Measurements from ENCODE around the gene MTG1. TPM values are rescaled to one million over a fixed set of nuclear protein-coding genes. Genes with fewer than 3 reads are reported as not detected.
A peak's percentile ranks its signal among the peaks of the same experiment; 100 is the strongest.

The MTG1 gene
- polyA plus RNA-seq, 3 donors = 13.0 to 45.8 (median 17.1) TPM

- Mint-ChIP-seq H3K4me1 (no peaks in the 10 kb centered on the region), H3K9me3 (peaks cover 0 to 11% (median 5%) of the 10 kb centered on the region in 7 donors), H3K27me3 (ENCODE audit: low read depth in 3 of 3) (peaks cover 20 to 29% (median 26%) of the 10 kb centered on the region in 3 donors), H3K27ac (no peak overlapping the region), H3K4me3 (no peak overlapping the region), H3K36me3 (peaks cover 10 to 34% of the 10 kb centered on the region in 2 donors)
- Histone ChIP-seq H3K79me2 (ENCODE audit: insufficient read depth, low read length) (no peaks in the 10 kb centered on the region), H3K27ac (ENCODE audit: low read depth in 1 of 2, low read length in 2 of 2) (no peak overlapping the region), H3K4me1 (ENCODE audit: control insufficient read depth in 1 of 2, insufficient read depth in 2 of 2, low read length in 2 of 2) (peaks cover 0 to 4% of the 10 kb centered on the region in 2 donors), H3K4me3 (replicated peaks in 1 of 3; ENCODE audit: low read depth in 2 of 3, low read length in 3 of 3) (no peak overlapping the region), H4K20me1 (ENCODE audit: insufficient read depth, low read length) (peaks cover 9% of the 10 kb centered on the region), H3K27me3 (ENCODE audit: control insufficient read depth in 2 of 2, insufficient read depth in 2 of 2, low read length in 2 of 2) (peaks cover 0 to 25% of the 10 kb centered on the region in 2 donors), H2AFZ (ENCODE audit: insufficient read depth, low read depth, low read length, poor library complexity, severe bottlenecking) (no peak overlapping the region), H3K36me3 (replicated peaks in 1 of 2; ENCODE audit: control insufficient read depth in 1 of 2, insufficient read depth in 2 of 2, low read length in 2 of 2) (peaks cover 2 to 17% of the 10 kb centered on the region in 2 donors), H3K4me2 (replicated peaks; ENCODE audit: extremely low read depth, low read length, poor library complexity, severe bottlenecking) (no peak overlapping the region), H3K9me3 (replicated peaks in 1 of 2; ENCODE audit: control insufficient read depth in 1 of 2, insufficient read depth in 1 of 2, low read length in 2 of 2) (no peaks in the 10 kb centered on the region), H3K9ac (ENCODE audit: insufficient read depth, low read length, poor library complexity, severe bottlenecking) (no peak overlapping the region)
- WGBS (ENCODE audit: insufficient coverage) = 93% methylated on average over 5 of the region's 6 CpGs
- no peak for TF ChIP-seq CTCF (IDR thresholded peaks at IDR 0.05)
- no peak for DNase-seq
- intact Hi-C loops (cut with micrococcal nuclease) = loop anchor here in 1 of 2 donors (5.0 kb wide), 1 partner anchor 147 kb away; the partner anchor contains the start of gene SYCE1
These were observed 26.6 kb downstream of the MTG1 start for GRCh38 chr10:133420579-133420978.

- H3K36me3 ChIP-seq (replicated peaks in 1 of 2; ENCODE audit: control insufficient read depth in 1 of 2, insufficient read depth in 2 of 2, low read length in 2 of 2) = peaks cover 0 to 11% of the 10 kb centered on the region in 2 donors
- peak overlapping the region in 2 of 7 donors; percentile 4 to 25 for H3K27ac Mint-ChIP-seq
- peak overlapping the region in 1 of 2 donors; percentile 78 for H3K4me3 Mint-ChIP-seq
These were observed 27.6 kb downstream of the MTG1 start for GRCh38 chr10:133421336-133422222.

More at GRCh38 chr10:133421336-133422222, 27.6 kb downstream of the MTG1 start:
- no peak overlapping the region for H3K27ac ChIP-seq (ENCODE audit: low read depth in 1 of 2, low read length in 2 of 2)
- H3K79me2 ChIP-seq (ENCODE audit: insufficient read depth, low read length) = no peaks in the 10 kb centered on the region
- no peak overlapping the region for H2AFZ ChIP-seq (ENCODE audit: insufficient read depth, low read depth, low read length, poor library complexity, severe bottlenecking)
- H3K4me1 Mint-ChIP-seq = no peaks in the 10 kb centered on the region
- peaks cover 0 to 6% (median 0%) of the 10 kb centered on the region in 7 donors for H3K9me3 Mint-ChIP-seq
- H3K9me3 ChIP-seq (replicated peaks in 1 of 2; ENCODE audit: control insufficient read depth in 1 of 2, insufficient read depth in 1 of 2, low read length in 2 of 2) = no peaks in the 10 kb centered on the region
- H4K20me1 ChIP-seq (ENCODE audit: insufficient read depth, low read length) = peaks cover 9% of the 10 kb centered on the region
- 93% methylated on average over 14 of the region's 17 CpGs for WGBS (ENCODE audit: insufficient coverage)
- intact Hi-C loops (cut with micrococcal nuclease) = loop anchor here in 1 of 2 donors (5.0 kb wide), 1 partner anchor 146 kb away; the partner anchor contains the start of gene SYCE1
- no peak for TF ChIP-seq CTCF (IDR thresholded peaks at IDR 0.05)
- no peak overlapping the region for H3K4me2 ChIP-seq (replicated peaks; ENCODE audit: extremely low read depth, low read length, poor library complexity, severe bottlenecking)
- peak in 1 of 3 donors; percentile 2 for DNase-seq
- peaks cover 5 to 28% of the 10 kb centered on the region in 2 donors for H3K36me3 Mint-ChIP-seq
- H3K9ac ChIP-seq (ENCODE audit: insufficient read depth, low read length, poor library complexity, severe bottlenecking) = no peak overlapping the region
- H3K4me1 ChIP-seq (ENCODE audit: control insufficient read depth in 1 of 2, insufficient read depth in 2 of 2, low read length in 2 of 2) = peaks cover 0 to 4% of the 10 kb centered on the region in 2 donors
- no peak overlapping the region for H3K4me3 ChIP-seq (replicated peaks in 1 of 3; ENCODE audit: low read depth in 2 of 3, low read length in 3 of 3)
- peaks cover 20 to 29% (median 26%) of the 10 kb centered on the region in 3 donors for H3K27me3 Mint-ChIP-seq (ENCODE audit: low read depth in 3 of 3)
- peaks cover 0 to 25% of the 10 kb centered on the region in 2 donors for H3K27me3 ChIP-seq (ENCODE audit: control insufficient read depth in 2 of 2, insufficient read depth in 2 of 2, low read length in 2 of 2)

Data from CD14-positive monocyte (primary cell).